Measurements from ENCODE around the gene RPL36A. TPM values are rescaled to one million over a fixed set of nuclear protein-coding genes. Genes with fewer than 3 reads are reported as not detected.

Gene RPL36A
- total and polyA plus RNA-seq, 9 of the 15 experiments (the other 6 are each of a cell fraction or from before 2014, with no cell fraction given), result 412 to 4,539 (median 3,209) TPM

DNA sequence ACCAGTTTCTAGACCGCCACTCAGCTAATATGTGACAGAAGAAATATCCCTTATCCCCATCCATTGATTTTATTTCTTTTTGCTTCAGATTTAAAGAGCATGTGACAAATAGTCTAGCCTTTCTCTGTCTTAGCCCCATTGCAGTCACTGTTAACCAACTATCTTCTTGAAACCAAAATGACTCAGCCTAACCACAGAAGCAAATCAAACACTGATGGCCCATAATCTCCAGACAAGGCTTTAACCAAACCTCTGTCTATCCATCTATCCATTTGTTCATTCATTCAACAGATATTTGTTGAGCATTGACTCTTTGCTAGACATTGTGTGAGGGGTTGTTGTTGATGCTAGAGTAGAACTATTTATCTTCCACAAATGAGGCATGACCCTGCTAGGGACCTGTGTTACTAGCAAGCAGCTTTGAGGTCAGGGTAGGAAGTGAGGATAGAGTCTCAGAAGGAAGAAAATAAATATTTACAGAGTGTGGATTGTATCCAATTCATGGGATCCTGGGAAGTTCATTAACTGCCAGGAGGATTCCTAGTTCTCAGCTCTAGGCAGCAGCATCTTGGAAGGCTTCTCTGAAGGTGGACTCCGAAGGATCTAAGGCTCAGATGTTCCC, 39.8 kb downstream of the RPL36A start:
- no peaks in the 10 kb centered on the region for H3K9me1 ChIP-seq (ENCODE audit: control insufficient read depth, insufficient read depth, low read length)
- no peak overlapping the region for H3K4me2 ChIP-seq (ENCODE audit: insufficient read depth, low read length)
- H2AFZ ChIP-seq (ENCODE audit: low read depth, low read length), result no peak overlapping the region
- H3K9ac ChIP-seq (ENCODE audit: insufficient read depth in 1 of 2, low read depth in 2 of 2, low read length in 2 of 2), result no peak overlapping the region
- no peaks in the 10 kb centered on the region for H3K79me2 ChIP-seq (ENCODE audit: control insufficient read depth, insufficient read depth, low read length)
- no peaks in the 10 kb centered on the region for H3K4me1 ChIP-seq (replicated peaks in 1 of 2; ENCODE audit: control insufficient read depth in 2 of 2, insufficient read depth in 2 of 2, low read length in 2 of 2)
- TF ChIP-seq CBFA2T3 (IDR thresholded peaks at IDR 0.05) (peak; percentile 23; the same call in 1 of the 2 replicates), MTA2 (IDR thresholded peaks at IDR 0.05; ENCODE audit: low read depth) (no peak)
- TF ChIP-seq, protein P1, sequence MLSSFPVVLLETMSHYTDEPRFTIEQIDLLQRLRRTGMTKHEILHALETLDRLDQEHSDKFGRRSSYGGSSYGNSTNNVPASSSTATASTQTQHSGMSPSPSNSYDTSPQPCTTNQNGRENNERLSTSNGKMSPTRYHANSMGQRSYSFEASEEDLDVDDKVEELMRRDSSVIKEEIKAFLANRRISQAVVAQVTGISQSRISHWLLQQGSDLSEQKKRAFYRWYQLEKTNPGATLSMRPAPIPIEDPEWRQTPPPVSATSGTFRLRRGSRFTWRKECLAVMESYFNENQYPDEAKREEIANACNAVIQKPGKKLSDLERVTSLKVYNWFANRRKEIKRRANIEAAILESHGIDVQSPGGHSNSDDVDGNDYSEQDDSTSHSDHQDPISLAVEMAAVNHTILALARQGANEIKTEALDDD (IDR thresholded peaks at IDR 0.05), result peak; percentile 33; the same call in 1 of the 2 replicates
- H3K27me3 ChIP-seq (ENCODE audit: control insufficient read depth in 2 of 2, insufficient read depth in 2 of 2, low read length in 2 of 2), result no peaks in the 10 kb centered on the region
- in situ Hi-C loops (cut with MboI), result no loop called here
- no peak overlapping the region for H3K4me3 ChIP-seq
- FAIRE-seq (no peak), ATAC-seq (no peak), DNase-seq (ENCODE audit: extremely low read depth in 1 of 4, low spot score in 3 of 4) (no peak)
- no peaks in the 10 kb centered on the region for H4K20me1 ChIP-seq (replicated peaks; ENCODE audit: control insufficient read depth, insufficient read depth, low read length)
- no peaks in the 10 kb centered on the region for H3K36me3 ChIP-seq (ENCODE audit: control insufficient read depth, insufficient read depth, low read length)
- CTCF ChIA-PET (ENCODE audit: low intra/inter-chr PET ratio), result no interaction called here
- POLR2A ChIA-PET, result no interaction called here
- WGBS (ENCODE audit: insufficient coverage, low coverage, missing lambda C conversion rate), result 0% methylated on average over 2 of the region's 2 CpGs
- no TSS peak for BruUV-seq (replicated peaks)
- intact Hi-C loops (cut with micrococcal nuclease), result no loop called here
- no peaks in the 10 kb centered on the region; the same call in 1 of the 2 replicates for H3K9me3 ChIP-seq (replicated peaks; ENCODE audit: control insufficient read depth, insufficient read depth, low read depth, low read length)
- H3K27ac ChIP-seq (ENCODE audit: extremely low read depth, low read depth, low read length), result no peak overlapping the region

DNA sequence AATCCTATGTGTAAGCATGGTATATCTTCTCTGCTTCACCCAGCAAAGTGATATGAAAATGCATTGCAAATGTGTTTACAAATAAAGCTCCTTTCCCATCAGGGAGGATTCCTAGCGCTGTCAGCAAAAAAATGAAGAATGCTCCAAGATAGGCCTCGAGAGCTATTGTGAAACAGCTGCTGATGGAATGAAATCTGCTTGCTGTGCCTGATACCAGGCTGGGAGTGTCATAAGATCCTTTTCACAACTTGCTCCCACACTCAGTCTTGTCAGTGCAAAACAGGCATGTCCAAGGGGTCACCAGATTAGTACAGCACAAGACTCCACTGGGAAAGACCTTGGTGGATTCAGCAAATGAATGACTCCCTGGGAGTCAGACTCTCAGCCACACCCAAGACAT, 51.3 kb downstream of the RPL36A start:
- Histone ChIP-seq H3K9ac (ENCODE audit: insufficient read depth in 1 of 2, low read depth in 2 of 2, low read length in 2 of 2) (no peak overlapping the region), H3K27ac (ENCODE audit: extremely low read depth, low read depth, low read length) (no peak overlapping the region), H3K4me3 (no peak overlapping the region), H3K4me1 (replicated peaks in 1 of 2; ENCODE audit: control insufficient read depth in 2 of 2, insufficient read depth in 2 of 2, low read length in 2 of 2) (no peaks in the 10 kb centered on the region), H2AFZ (ENCODE audit: low read depth, low read length) (no peak overlapping the region), H3K36me3 (ENCODE audit: control insufficient read depth, insufficient read depth, low read length) (no peaks in the 10 kb centered on the region), H3K79me2 (ENCODE audit: control insufficient read depth, insufficient read depth, low read length) (no peaks in the 10 kb centered on the region), H3K27me3 (ENCODE audit: control insufficient read depth in 2 of 2, insufficient read depth in 2 of 2, low read length in 2 of 2) (no peaks in the 10 kb centered on the region), H3K9me3 (replicated peaks; ENCODE audit: control insufficient read depth, insufficient read depth, low read depth, low read length) (no peaks in the 10 kb centered on the region), H3K9me1 (ENCODE audit: control insufficient read depth, insufficient read depth, low read length) (no peaks in the 10 kb centered on the region), H3K4me2 (ENCODE audit: insufficient read depth, low read length) (no peak overlapping the region), H4K20me1 (replicated peaks; ENCODE audit: control insufficient read depth, insufficient read depth, low read length) (no peaks in the 10 kb centered on the region)
- in situ Hi-C loops (cut with MboI), result no loop called here
- DNase-seq (ENCODE audit: extremely low read depth in 1 of 4, low spot score in 3 of 4) (no peak), ATAC-seq (no peak), FAIRE-seq (no peak)
- intact Hi-C loops (cut with micrococcal nuclease), result no loop called here
- BruUV-seq (replicated peaks), result no TSS peak
- ChIA-PET POLR2A (interaction anchor here (0.7 kb wide), 1 partner anchor 668 kb away, joined by 3 read pairs; no protein-coding TSS in a partner anchor), CTCF (ENCODE audit: low intra/inter-chr PET ratio) (no interaction called here)
- 14% methylated on average over 2 of the region's 2 CpGs for WGBS (ENCODE audit: insufficient coverage, low coverage, missing lambda C conversion rate)
- no peak for TF ChIP-seq KLF6 (CRISPR knock-in tag; IDR thresholded peaks at IDR 0.05; ENCODE audit: borderline replicate concordance)
- no peak for TF ChIP-seq SMARCC2 (IDR thresholded peaks at IDR 0.05; ENCODE audit: low read depth)
- TF ChIP-seq, protein P2, sequence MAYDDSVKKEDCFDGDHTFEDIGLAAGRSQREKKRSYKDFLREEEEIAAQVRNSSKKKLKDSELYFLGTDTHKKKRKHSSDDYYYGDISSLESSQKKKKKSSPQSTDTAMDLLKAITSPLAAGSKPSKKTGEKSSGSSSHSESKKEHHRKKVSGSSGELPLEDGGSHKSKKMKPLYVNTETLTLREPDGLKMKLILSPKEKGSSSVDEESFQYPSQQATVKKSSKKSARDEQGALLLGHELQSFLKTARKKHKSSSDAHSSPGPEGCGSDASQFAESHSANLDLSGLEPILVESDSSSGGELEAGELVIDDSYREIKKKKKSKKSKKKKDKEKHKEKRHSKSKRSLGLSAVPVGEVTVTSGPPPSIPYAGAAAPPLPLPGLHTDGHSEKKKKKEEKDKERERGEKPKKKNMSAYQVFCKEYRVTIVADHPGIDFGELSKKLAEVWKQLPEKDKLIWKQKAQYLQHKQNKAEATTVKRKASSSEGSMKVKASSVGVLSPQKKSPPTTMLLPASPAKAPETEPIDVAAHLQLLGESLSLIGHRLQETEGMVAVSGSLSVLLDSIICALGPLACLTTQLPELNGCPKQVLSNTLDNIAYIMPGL (CRISPR knock-in tag; IDR thresholded peaks at IDR 0.05), result no peak
- no peak for TF ChIP-seq ZNF165 (CRISPR knock-in tag; IDR thresholded peaks at IDR 0.05; ENCODE audit: borderline replicate concordance)
- TF ChIP-seq ZNF79 (CRISPR knock-in tag; IDR thresholded peaks at IDR 0.05; ENCODE audit: low read depth), result no peak
- TF ChIP-seq, protein P3, sequence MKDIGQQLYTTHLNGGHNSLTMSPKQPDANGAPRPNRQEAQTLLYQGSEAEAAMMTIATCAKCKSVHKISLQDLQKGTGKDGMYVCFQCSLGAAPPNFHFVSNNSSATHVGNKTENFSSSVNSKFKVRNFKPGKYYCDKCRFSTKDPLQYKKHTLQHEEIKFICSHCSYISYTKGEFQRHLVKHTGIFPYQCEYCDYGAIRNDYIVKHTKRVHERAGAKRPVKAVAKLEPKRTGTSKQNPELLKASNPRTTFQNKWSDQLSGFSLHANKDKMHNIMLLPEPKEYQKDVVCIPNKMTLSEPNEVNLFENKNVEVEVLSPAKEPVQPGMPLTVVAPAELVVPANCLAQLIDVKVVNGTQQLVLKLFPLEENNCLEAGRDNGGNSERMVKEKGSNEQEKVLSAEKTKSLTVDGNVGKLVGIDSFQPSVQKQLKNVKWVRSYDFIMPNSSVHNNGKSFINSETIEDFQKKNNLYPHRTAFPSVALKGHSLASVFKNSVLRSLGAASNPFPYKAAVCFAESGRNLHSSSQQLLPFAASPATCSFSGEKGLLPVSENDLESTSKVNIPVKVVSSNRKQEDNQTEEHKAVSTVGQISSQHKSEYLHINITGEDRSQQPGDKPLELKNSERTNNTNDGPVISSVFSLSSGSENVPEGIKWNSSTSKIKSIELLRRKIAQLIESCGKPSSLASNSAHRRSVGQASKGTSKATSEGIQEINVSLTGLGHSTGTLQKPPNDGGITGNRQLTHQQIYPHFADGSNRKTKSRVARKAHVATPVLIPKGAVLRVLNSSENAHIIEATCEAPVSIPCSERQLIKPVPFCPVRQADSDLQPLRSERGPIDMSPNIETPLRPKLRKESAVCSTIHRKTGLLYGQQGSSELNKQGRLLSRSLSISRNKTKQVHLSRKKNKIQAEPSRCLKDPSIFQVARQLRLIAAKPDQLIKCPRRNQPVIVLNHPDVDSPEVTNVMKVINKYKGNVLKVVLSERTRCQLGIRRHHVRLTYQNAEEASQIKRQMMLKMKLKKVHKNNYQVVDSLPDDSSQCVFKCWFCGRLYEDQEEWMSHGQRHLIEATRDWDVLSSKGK (CRISPR knock-in tag; IDR thresholded peaks at IDR 0.05), result no peak
- TF ChIP-seq JUNB (CRISPR knock-in tag; conservative IDR thresholded peaks at IDR 0.05), result no peak

All from K562 (cell line).